Epithelial cell of umbilical artery (primary cell): ENCODE data around the gene KLHDC3. TPM values are rescaled to one million over a fixed set of nuclear protein-coding genes. Genes with fewer than 3 reads are reported as not detected.

Experiments used
- total RNA-seq: library from RNA; depleted of rRNA; stranded (reverse); fragments of >200 nt; gene quantifications from 2 replicates; pipeline ENCODE4 v1.2.3, GENCODE V29; 2014

Gene KLHDC3
- total RNA-seq = 129 and 140 TPM in 2 replicates

GRCh38 chr6:43013843-43014433, at the start of gene KLHDC3, which contains the start of gene MEA1:
Gene KLHDC3, plus strand, starts transcription at chr6:43014249. Its CDS starts 2,944 bp downstream, at chr6:43017193.
Gene MEA1, minus strand, starts transcription at chr6:43013946. Its CDS starts 133 bp downstream, at chr6:43013813.

GRCh38 chr6:42978839-42979522, 35.1 kb upstream of the KLHDC3 start, which contains the start of gene PEX6:
Gene PEX6, minus strand, starts transcription at chr6:42979181. Its CDS starts 31 bp downstream, at chr6:42979150.

GRCh38 chr6:42984001-42984923, 29.8 kb upstream of the KLHDC3 start, which contains the start of gene PPP2R5D:
Gene PPP2R5D, plus strand, starts transcription at chr6:42984570. Its CDS starts 108 bp downstream, at chr6:42984678.

GRCh38 chr6:43021270-43022047, 7.4 kb downstream of the KLHDC3 start, which contains the start of gene RRP36:
Gene RRP36, plus strand, starts transcription at chr6:43021623. Its CDS starts 32 bp downstream, at chr6:43021655.

GRCh38 chr6:43053545-43054205, 39.6 kb downstream of the KLHDC3 start, which contains the start of gene CUL7:
Gene CUL7, minus strand, starts transcription at chr6:43053851. Its CDS starts 1,063 bp downstream, at chr6:43052788.

GRCh38 chr6:43059168-43060033, 45.4 kb downstream of the KLHDC3 start, which contains the start of the genes KLC4 and MRPL2:
Gene KLC4, plus strand, starts transcription at chr6:43059631. Its CDS starts 1,705 bp downstream, at chr6:43061336.
Gene MRPL2, minus strand, starts transcription at chr6:43059434. Its CDS starts 53 bp downstream, at chr6:43059381.

Other genes with a start within 250 kb of the KLHDC3 start
- 1.5 and 2.3 TPM in 2 replicates for gene BICRAL, start 232.2 kb upstream of the KLHDC3 start, total RNA-seq
- gene RPL7L1, start 134.6 kb upstream of the KLHDC3 start, total RNA-seq = 175 and 204 TPM in 2 replicates
- not detected in 2 replicates for gene PTCRA, start 98.2 kb upstream of the KLHDC3 start, total RNA-seq
- gene CNPY3, start 84.8 kb upstream of the KLHDC3 start, total RNA-seq = 25.7 and 52.1 TPM in 2 replicates
- gene GNMT, start 53.5 kb upstream of the KLHDC3 start, total RNA-seq = not detected in 2 replicates
- 13.3 and 26.4 TPM in 2 replicates for gene PEX6, start 35.1 kb upstream of the KLHDC3 start, total RNA-seq
- 27.7 and 31.2 TPM in 2 replicates for gene PPP2R5D, start 29.7 kb upstream of the KLHDC3 start, total RNA-seq
- 61.7 and 72.5 TPM in 2 replicates for gene MEA1, start 303 bp upstream of the KLHDC3 start, total RNA-seq
- 117 and 139 TPM in 2 replicates for gene RRP36, start 7.4 kb downstream of the KLHDC3 start, total RNA-seq
- gene CUL7, start 39.6 kb downstream of the KLHDC3 start, total RNA-seq = 25.8 and 26.6 TPM in 2 replicates
- gene MRPL2, start 45.2 kb downstream of the KLHDC3 start, total RNA-seq = 26.0 and 28.9 TPM in 2 replicates
- gene KLC4, start 45.4 kb downstream of the KLHDC3 start, total RNA-seq = 16.6 and 17.8 TPM in 2 replicates
- 36.9 and 42.9 TPM in 2 replicates for gene PTK7, start 62.1 kb downstream of the KLHDC3 start, total RNA-seq
- gene SRF, start 157.0 kb downstream of the KLHDC3 start, total RNA-seq = 16.6 and 20.5 TPM in 2 replicates
- gene CUL9, start 167.9 kb downstream of the KLHDC3 start, total RNA-seq = 16.6 and 24.0 TPM in 2 replicates
- gene DNPH1, start 215.2 kb downstream of the KLHDC3 start, total RNA-seq = 44.8 and 60.4 TPM in 2 replicates
- under 0.01 and 0.15 TPM in 2 replicates for gene TTBK1, start 229.2 kb downstream of the KLHDC3 start, total RNA-seq